ENCODE data around the gene OCIAD2.
"Not testable (repeated sequence)": the region's sequence is repeated elsewhere in the genome, so short reads cannot be mapped to it uniquely, and the experiment has no call there.

OCIAD2 gene

GRCh38 chr4:48930654-48931053 lies 24.1 kb upstream of the OCIAD2 start:
- no peak for DNase-seq (ENCODE audit: low read depth)
- no peak for TF ChIP-seq CTCF (IDR thresholded peaks at IDR 0.05; ENCODE audit: low read length, missing control alignments)

GRCh38 chr4:48924416-48924815 lies 17.8 kb upstream of the OCIAD2 start:
- DNase-seq (ENCODE audit: low read depth) = no peak
- no peak for TF ChIP-seq CTCF (IDR thresholded peaks at IDR 0.05; ENCODE audit: low read length, missing control alignments)
- H3K4me3 ChIP-seq (replicated peaks; ENCODE audit: low read depth, low read length) = no peak overlapping the region

More at GRCh38 chr4:48930654-48931053, 24.1 kb upstream of the OCIAD2 start:
- H3K4me3 ChIP-seq (replicated peaks; ENCODE audit: low read depth, low read length) = no peak overlapping the region

- not testable (repeated sequence) for H3K4me3 ChIP-seq (replicated peaks; ENCODE audit: low read depth, low read length); DNase-seq (ENCODE audit: low read depth)
These were observed 16.5 kb upstream of the OCIAD2 start for GRCh38 chr4:48923065-48923464.

- DNase-seq (ENCODE audit: low read depth) = no peak
- H3K4me3 ChIP-seq (replicated peaks; ENCODE audit: low read depth, low read length) = no peak overlapping the region
- TF ChIP-seq CTCF (IDR thresholded peaks at IDR 0.05; ENCODE audit: low read length, missing control alignments) = no peak
These were observed 7.7 kb upstream of the OCIAD2 start for GRCh38 chr4:48914311-48914710.

- no peak overlapping the region for H3K4me3 ChIP-seq (replicated peaks; ENCODE audit: low read depth, low read length)
- TF ChIP-seq CTCF (IDR thresholded peaks at IDR 0.05; ENCODE audit: low read length, missing control alignments) = no peak
- DNase-seq (ENCODE audit: low read depth) = peak; percentile 84
These were observed 6.8 kb upstream of the OCIAD2 start for GRCh38 chr4:48913346-48913745.

GRCh38 chr4:48912349-48912748 lies 5.8 kb upstream of the OCIAD2 start:
- TF ChIP-seq CTCF (IDR thresholded peaks at IDR 0.05; ENCODE audit: low read length, missing control alignments) = no peak
- no peak for DNase-seq (ENCODE audit: low read depth)
- no peak overlapping the region for H3K4me3 ChIP-seq (replicated peaks; ENCODE audit: low read depth, low read length)

- no peak overlapping the region for H3K4me3 ChIP-seq (replicated peaks; ENCODE audit: low read depth, low read length)
- no peak for DNase-seq (ENCODE audit: low read depth)
- TF ChIP-seq CTCF (IDR thresholded peaks at IDR 0.05; ENCODE audit: low read length, missing control alignments) = no peak
These were observed 3.9 kb upstream of the OCIAD2 start for GRCh38 chr4:48910511-48910910.

All from fibroblast of pulmonary artery (primary cell).